ENCODE results near the gene SOX13.

- TF ChIP-seq POLR2AphosphoS5 (IDR thresholded peaks at IDR 0.05) (no peak), CTCF (IDR thresholded peaks at IDR 0.05) (no peak)
These were observed 19.9 kb downstream of the SOX13 start for GRCh38 chr1:204092632-204093420.

Data from esophagus muscularis mucosa (tissue), 3 donors.